ENCODE results near the gene NME3. TPM values are rescaled to one million over a fixed set of nuclear protein-coding genes. Genes with fewer than 3 reads are reported as not detected.

NME3 gene
- total and polyA plus RNA-seq, 10 of the 15 experiments (the other 5 are each of a cell fraction or from before 2014, with no cell fraction given): 0.61 to 55.5 (median 26.5) TPM

GRCh38 chr16:1772908-1773702 lies 1.8 kb upstream of the NME3 start, which contains the start of gene MRPS34:
TSS of gene MRPS34 (minus strand) at chr16:1773134. CDS start at chr16:1773119, 15 bp downstream.
- H4K20me1 ChIP-seq (ENCODE audit: control insufficient read depth, insufficient read depth): no peaks in the 10 kb centered on the region
- H3K4me1 ChIP-seq (ENCODE audit: control insufficient read depth, insufficient read depth, low read length): peaks cover 15% of the 10 kb centered on the region
- no peaks in the 10 kb centered on the region for H3K9me3 ChIP-seq (replicated peaks; ENCODE audit: control insufficient read depth, insufficient read depth, low read length)
- FAIRE-seq (peak; percentile 27), ATAC-seq (peak; percentile 71), DNase-seq (ENCODE audit: low read depth, low spot score) (peak; percentile 17)
- peaks cover 43% of the 10 kb centered on the region for H3K79me2 ChIP-seq (ENCODE audit: control insufficient read depth, insufficient read depth, low read length)
- H3K4me2 ChIP-seq (ENCODE audit: control insufficient read depth, insufficient read depth): peak within 1 kb of the TSS; percentile 94
- in situ Hi-C loops (cut with MboI): loop anchor here (5.0 kb wide), 1 partner anchor 61 kb away; no protein-coding TSS in a partner anchor
- intact Hi-C loops (cut with micrococcal nuclease; ENCODE audit: unreplicated experiment): loop anchor here (5.0 kb wide), 1 partner anchor 66 kb away; the partner anchor contains the start of gene MAPK8IP3
- SMC1A ChIA-PET (ENCODE audit: uncharacterized antibody, unreplicated experiment): interaction anchor here (0.9 kb wide), 1 partner anchor 9 kb away, joined by 3 read pairs; the partner anchor contains the start of genes NUBP2 and SPSB3
- CTCF ChIA-PET: interaction anchor here (0.7 to 1.9 kb wide), 5 partner anchors 8 to 67 kb away, joined by 3 to 12 read pairs (median 4); partner anchors contain the start of genes MAPK8IP3, NUBP2 and SPSB3
- H3K27ac ChIP-seq (ENCODE audit: control insufficient read depth, insufficient read depth): peak within 1 kb of the TSS; percentile 89
- TSS peak; percentile 22 for BruUV-seq (replicated peaks)
- peak within 1 kb of the TSS; percentile 78 for H3K9ac ChIP-seq (ENCODE audit: control insufficient read depth, insufficient read depth, low read length)
- peaks cover 0 to 14% of the 10 kb centered on the region in 2 experiments; a peak in 2 of 4 replicates for H3K36me3 ChIP-seq (ENCODE audit: control insufficient read depth in 2 of 2, insufficient read depth in 2 of 2, low read length in 1 of 2)
- RAD21 ChIA-PET (ENCODE audit: unreplicated experiment): interaction anchor here (1.2 to 3.1 kb wide), 2 partner anchors 9 to 95 kb away, joined by 3 to 22 read pairs; partner anchors contain the start of genes JPT2, NUBP2 and SPSB3
- H3K4me3 ChIP-seq: peak within 1 kb of the TSS; percentile 100
- POLR2A ChIA-PET: interaction anchor here (0.8 to 5.8 kb wide), 3 partner anchors 9 to 73 kb away, joined by 3 to 39 read pairs (median 4); partner anchors contain the start of genes NUBP2 and SPSB3
- H2AFZ ChIP-seq (ENCODE audit: control insufficient read depth, low read depth, low read length): peak within 1 kb of the TSS; percentile 81
- WGBS (ENCODE audit: insufficient coverage, insufficient replicate concordance, low lambda C conversion rate, missing lambda C conversion rate): under 1% methylated on average over 76 of the region's 108 CpGs
- H3K27me3 ChIP-seq (replicated peaks in 1 of 2; ENCODE audit: control insufficient read depth in 2 of 2, insufficient read depth in 2 of 2, low read length in 1 of 2): no peaks in the 10 kb centered on the region
- TF ChIP-seq POLR2A (IDR thresholded peaks at IDR 0.05; ENCODE audit: low read depth, low read length): peak; percentile 92
- TF ChIP-seq SREBF2 (IDR thresholded peaks at IDR 0.05; ENCODE audit: low read length): peak; percentile 59
- TF ChIP-seq TAF1 (IDR thresholded peaks at IDR 0.05; ENCODE audit: borderline replicate concordance, low read depth, low read length): peak; percentile 94
- TF ChIP-seq LARP7 (IDR thresholded peaks at IDR 0.05): peak; percentile 78
- no peak for TF ChIP-seq SKIL (IDR thresholded peaks at IDR 0.05; ENCODE audit: low read depth, poor library complexity, severe bottlenecking)
- peak; percentile 82; the same call in 1 of the 2 replicates for TF ChIP-seq SIN3A (IDR thresholded peaks at IDR 0.05; ENCODE audit: low read depth, low read length)
- TF ChIP-seq CBFB (IDR thresholded peaks at IDR 0.05; ENCODE audit: low read depth): peak; percentile 62; the same call in 1 of the 2 replicates
- no peak for TF ChIP-seq E4F1 (IDR thresholded peaks at IDR 0.05; ENCODE audit: borderline replicate concordance, partially characterized antibody)
- TF ChIP-seq JUNB (IDR thresholded peaks at IDR 0.05): no peak
- TF ChIP-seq ASH2L (IDR thresholded peaks at IDR 0.05; ENCODE audit: borderline replicate concordance, low read depth): 0 out of 2 replicates have a peak, but pooled peaks have one; percentile 70
- peak; percentile 70 for TF ChIP-seq SIX5 (IDR thresholded peaks at IDR 0.05; ENCODE audit: low read depth, low read length, severe bottlenecking)
- peak; percentile 39 for TF ChIP-seq MXI1 (IDR thresholded peaks at IDR 0.05; ENCODE audit: low read depth, low read length)
- TF ChIP-seq ZNF24 (IDR thresholded peaks at IDR 0.05): 0 out of 2 replicates have a peak, but pooled peaks have one; percentile 5
- no peak for TF ChIP-seq STAT3 (IDR thresholded peaks at IDR 0.05; ENCODE audit: low read depth, low read length)
- peak; percentile 29; the same call in 1 of the 2 replicates for TF ChIP-seq RAD21 (IDR thresholded peaks at IDR 0.05; ENCODE audit: insufficient read depth, low read depth, low read length)
- TF ChIP-seq SRF (IDR thresholded peaks at IDR 0.05; ENCODE audit: low read depth in 2 of 2, low read length in 2 of 2): peak; percentile 51 to 87; a peak in 2 of 4 replicates
- TF ChIP-seq YBX1 (IDR thresholded peaks at IDR 0.05): no peak
- peak; percentile 99 for TF ChIP-seq SMARCA5 (IDR thresholded peaks at IDR 0.05)
- TF ChIP-seq RUNX3 (IDR thresholded peaks at IDR 0.05; ENCODE audit: low read length): peak; percentile 61
- TF ChIP-seq TBL1XR1 (IDR thresholded peaks at IDR 0.05; ENCODE audit: low read depth, low read length): 0 out of 2 replicates have a peak, but pooled peaks have one; percentile 17
- TF ChIP-seq IKZF2 (IDR thresholded peaks at IDR 0.05): no peak

Measured in GM12878 (cell line).